ENCODE measurements around the gene NDST1. TPM values are rescaled to one million over a fixed set of nuclear protein-coding genes. Genes with fewer than 3 reads are reported as not detected.

The NDST1 gene
- total RNA-seq, 4 donors from 2014 or later = 32.4 to 104 (median 42.6) TPM

GRCh38 chr5:150562832-150563231, 54.9 kb downstream of the NDST1 start:
- TF ChIP-seq, protein P1, sequence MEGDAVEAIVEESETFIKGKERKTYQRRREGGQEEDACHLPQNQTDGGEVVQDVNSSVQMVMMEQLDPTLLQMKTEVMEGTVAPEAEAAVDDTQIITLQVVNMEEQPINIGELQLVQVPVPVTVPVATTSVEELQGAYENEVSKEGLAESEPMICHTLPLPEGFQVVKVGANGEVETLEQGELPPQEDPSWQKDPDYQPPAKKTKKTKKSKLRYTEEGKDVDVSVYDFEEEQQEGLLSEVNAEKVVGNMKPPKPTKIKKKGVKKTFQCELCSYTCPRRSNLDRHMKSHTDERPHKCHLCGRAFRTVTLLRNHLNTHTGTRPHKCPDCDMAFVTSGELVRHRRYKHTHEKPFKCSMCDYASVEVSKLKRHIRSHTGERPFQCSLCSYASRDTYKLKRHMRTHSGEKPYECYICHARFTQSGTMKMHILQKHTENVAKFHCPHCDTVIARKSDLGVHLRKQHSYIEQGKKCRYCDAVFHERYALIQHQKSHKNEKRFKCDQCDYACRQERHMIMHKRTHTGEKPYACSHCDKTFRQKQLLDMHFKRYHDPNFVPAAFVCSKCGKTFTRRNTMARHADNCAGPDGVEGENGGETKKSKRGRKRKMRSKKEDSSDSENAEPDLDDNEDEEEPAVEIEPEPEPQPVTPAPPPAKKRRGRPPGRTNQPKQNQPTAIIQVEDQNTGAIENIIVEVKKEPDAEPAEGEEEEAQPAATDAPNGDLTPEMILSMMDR (IDR thresholded peaks at IDR 0.05; ENCODE audit: low read depth) = no peak

DNA sequence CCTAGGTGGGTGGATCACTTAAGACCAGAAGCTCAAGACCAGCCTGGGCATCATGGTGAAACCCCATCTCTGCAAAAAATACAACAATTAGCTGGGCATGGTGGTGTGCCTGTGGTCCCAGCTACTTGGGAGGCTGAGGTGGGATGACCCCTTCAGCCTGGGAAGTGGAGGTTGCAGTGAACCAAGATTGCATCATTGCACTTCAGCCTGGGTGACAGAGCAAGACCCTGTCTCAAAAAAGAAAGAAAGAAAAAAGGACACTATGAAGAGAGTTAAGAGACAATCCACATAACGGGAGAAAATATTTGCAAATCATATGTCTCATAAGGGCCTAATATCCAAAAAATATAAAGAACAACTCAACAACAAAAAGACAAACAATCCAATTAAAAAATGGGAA, 57.9 kb downstream of the NDST1 start:
- TF ChIP-seq, protein P1 (IDR thresholded peaks at IDR 0.05; ENCODE audit: low read depth) = no peak

GRCh38 chr5:150567031-150567717, 59.2 kb downstream of the NDST1 start:
- TF ChIP-seq, protein P1 (IDR thresholded peaks at IDR 0.05; ENCODE audit: low read depth) = no peak

GRCh38 chr5:150568663-150569062, 60.7 kb downstream of the NDST1 start:
- TF ChIP-seq, protein P1 (IDR thresholded peaks at IDR 0.05; ENCODE audit: low read depth) = no peak

DNA sequence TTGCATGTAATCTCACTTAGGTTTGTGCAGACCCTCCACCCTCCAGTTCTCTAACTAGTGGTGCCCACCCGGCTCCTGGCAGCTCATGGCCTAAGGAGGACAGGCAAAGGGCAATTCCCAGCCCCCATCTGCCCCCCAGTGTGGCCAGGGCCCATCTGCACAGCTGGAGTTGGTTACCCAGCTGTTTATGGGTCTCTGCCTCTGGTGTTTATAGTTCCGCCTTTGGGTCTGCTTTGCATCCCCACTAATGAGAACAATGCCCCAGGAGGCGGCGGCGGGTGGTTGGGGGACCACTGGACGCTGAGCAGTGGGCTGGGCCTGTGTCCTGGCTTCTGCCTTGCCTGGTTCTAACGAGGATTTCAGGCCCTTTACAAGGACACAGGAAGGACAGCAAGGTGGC, 62.4 kb downstream of the NDST1 start:
- TF ChIP-seq, protein P1 (IDR thresholded peaks at IDR 0.05; ENCODE audit: low read depth) = no peak

DNA sequence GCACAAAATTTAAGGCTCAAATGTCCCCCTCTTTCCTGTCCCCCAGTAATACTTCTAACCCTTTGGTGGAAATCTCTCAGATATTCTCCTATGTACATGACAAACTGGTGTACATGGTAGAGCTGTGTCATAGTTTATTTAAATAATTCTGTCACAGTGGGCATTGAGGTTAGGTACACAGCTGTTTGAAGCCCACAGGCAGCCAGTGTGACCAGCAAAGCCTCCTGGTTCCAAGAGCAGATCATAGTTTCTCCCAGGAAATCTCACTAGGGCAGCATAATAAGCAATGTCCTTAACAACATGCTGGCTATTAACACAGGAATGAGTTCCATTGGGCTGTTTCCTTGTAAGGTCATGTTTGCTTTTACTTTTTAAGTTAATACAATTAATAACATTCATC, 63.9 kb downstream of the NDST1 start:
- TF ChIP-seq, protein P1 (IDR thresholded peaks at IDR 0.05; ENCODE audit: low read depth) = no peak

- TF ChIP-seq, protein P1 (IDR thresholded peaks at IDR 0.05; ENCODE audit: low read depth) = no peak
Observed at GRCh38 chr5:150573216-150573615, 65.3 kb downstream of the NDST1 start.
